ENCODE data around the gene GATAD2A. TPM values are rescaled to one million over a fixed set of nuclear protein-coding genes. Genes with fewer than 3 reads are reported as not detected.

Gene GATAD2A
- total RNA-seq, 1 experiment from 2014 or later, result 189 TPM

DNA sequence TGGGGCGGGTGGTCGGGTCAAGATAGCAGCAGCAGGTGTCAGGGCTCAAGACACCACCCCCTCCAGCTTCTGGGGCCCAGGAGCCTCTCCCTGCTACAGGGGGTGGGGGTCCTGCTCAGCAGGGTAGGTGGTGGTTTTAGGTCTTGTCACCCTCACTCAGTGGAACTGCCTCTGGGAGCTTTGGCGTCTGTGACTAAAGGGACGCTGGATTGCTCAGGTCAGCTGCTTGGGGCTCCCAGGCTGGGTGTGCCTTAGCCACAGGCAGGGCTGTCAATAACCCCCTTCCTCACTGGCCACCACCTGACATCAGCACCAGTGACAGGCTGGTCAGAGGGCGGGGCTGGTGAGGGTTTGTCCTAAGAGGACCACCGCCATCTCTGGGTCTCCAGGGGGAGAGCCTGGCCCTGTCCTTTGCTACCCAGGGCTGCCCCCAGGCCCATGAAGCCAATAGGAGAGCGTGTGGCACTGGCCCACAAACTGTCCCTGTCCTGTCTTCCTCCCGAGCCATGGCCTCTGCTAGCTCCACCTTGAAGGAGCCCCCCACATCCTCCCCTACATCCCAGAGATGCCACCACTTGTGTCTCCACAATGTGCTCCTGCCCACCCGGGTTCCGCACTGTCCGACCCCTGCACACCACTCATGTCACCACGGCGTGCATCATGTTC lies 48.4 kb upstream of the GATAD2A start:
- no peak overlapping the region for H2BK20ac ChIP-seq (ENCODE audit: low read depth, low read length, poor library complexity, severe bottlenecking)
- H3K4ac ChIP-seq (ENCODE audit: low read depth, low read length), result no peak overlapping the region
- TF ChIP-seq CTCF (conservative IDR thresholded peaks at IDR 0.05), result no peak
- H3K4me1 ChIP-seq (ENCODE audit: insufficient read depth, low read length), result no peaks in the 10 kb centered on the region; the same call in 1 of the 2 replicates
- H3K27ac Mint-ChIP-seq, result no peak overlapping the region; a peak in 1 of 7 replicates
- no peak overlapping the region for H2BK15ac ChIP-seq (ENCODE audit: low read depth, low read length)
- H3K79me2 ChIP-seq (ENCODE audit: insufficient read depth, low read length), result no peaks in the 10 kb centered on the region
- H2BK120ac ChIP-seq (ENCODE audit: low read depth, low read length, poor library complexity, severe bottlenecking), result no peak overlapping the region
- no peaks in the 10 kb centered on the region for H3K4me1 Mint-ChIP-seq
- no peak overlapping the region for H2AK5ac ChIP-seq (ENCODE audit: insufficient read length, low read length)
- H3K4me3 Mint-ChIP-seq, result no peak overlapping the region
- no peaks in the 10 kb centered on the region for H3K79me1 ChIP-seq (ENCODE audit: insufficient read depth, low read depth, low read length, poor library complexity, severe bottlenecking)
- no CpG with 5 or more reads among the region's 13 CpGs for WGBS (ENCODE audit: extremely low coverage, insufficient read length, low lambda C conversion rate)
- no peaks in the 10 kb centered on the region for H3K23me2 ChIP-seq (ENCODE audit: insufficient read length, low read depth, low read length, poor library complexity, severe bottlenecking)
- no peak overlapping the region for H4K8ac ChIP-seq (replicated peaks; ENCODE audit: insufficient read length, low read depth, low read length)
- H4K91ac ChIP-seq (ENCODE audit: insufficient read length, low read depth, low read length), result no peak overlapping the region
- H3K56ac ChIP-seq (ENCODE audit: insufficient read length, low read depth, low read length), result no peak overlapping the region
- H3K9ac ChIP-seq (ENCODE audit: extremely low read depth, insufficient read length, low read length), result no peak overlapping the region
- no peak overlapping the region for H4K5ac ChIP-seq (ENCODE audit: insufficient read length, low read depth, low read length)
- H3K36me3 Mint-ChIP-seq (ENCODE audit: insufficient read depth in 1 of 3, low read depth in 3 of 3), result peaks cover 13 to 29% (median 25%) of the 10 kb centered on the region in 3 experiments
- no peak overlapping the region for H2BK12ac ChIP-seq (ENCODE audit: insufficient read length, low read depth, low read length)
- no peak overlapping the region for H3K4me2 ChIP-seq (ENCODE audit: insufficient read depth, insufficient read length, low read length)
- H2BK5ac ChIP-seq (ENCODE audit: insufficient read length, low read length), result no peak overlapping the region
- no peak overlapping the region for H3K23ac ChIP-seq (ENCODE audit: insufficient read length, low read depth, low read length)
- no peaks in the 10 kb centered on the region for H3K9me3 Mint-ChIP-seq
- no peak overlapping the region for H3K18ac ChIP-seq (ENCODE audit: insufficient read length, low read depth, low read length)
- no peak overlapping the region for H2AFZ ChIP-seq (ENCODE audit: low read length)
- no peak overlapping the region for H3K14ac ChIP-seq (ENCODE audit: insufficient read depth, low read length)
- no peak overlapping the region for H3T11ph ChIP-seq (ENCODE audit: low read length)
- H3K27me3 ChIP-seq (ENCODE audit: insufficient read depth, low read length), result no peaks in the 10 kb centered on the region
- H3K27ac ChIP-seq (ENCODE audit: insufficient read length, low read depth, low read length), result no peak overlapping the region
- no peaks in the 10 kb centered on the region for H4K20me1 ChIP-seq (ENCODE audit: control insufficient read depth, insufficient read depth, insufficient read length)
- no peaks in the 10 kb centered on the region; the same call in 1 of the 2 replicates for H3K27me3 Mint-ChIP-seq (ENCODE audit: low read depth)
- no peak for DNase-seq
- no peaks in the 10 kb centered on the region for H3K9me3 ChIP-seq (ENCODE audit: control insufficient read depth, low read depth, low read length)
